ENCODE data around the gene PRDM16. TPM values are rescaled to one million over a fixed set of nuclear protein-coding genes. Genes with fewer than 3 reads are reported as not detected.

The PRDM16 gene
- total and polyA plus RNA-seq, 2 of the 13 experiments (the other 11 are each of a cell fraction or from before 2014, with no cell fraction given), result 0.15 to 0.81 TPM

GRCh38 chr1:3115275-3116149 is 46.5 kb downstream of the PRDM16 start (continued):
- TF ChIP-seq NR1H2 (CRISPR knock-in tag; IDR thresholded peaks at IDR 0.05; ENCODE audit: borderline replicate concordance, low read depth) (no peak), ZNF331 (CRISPR knock-in tag; IDR thresholded peaks at IDR 0.05) (no peak), ZSCAN29 (CRISPR knock-in tag; conservative IDR thresholded peaks at IDR 0.05) (no peak), SNAPC2 (CRISPR knock-in tag; IDR thresholded peaks at IDR 0.05) (no peak), GRHL1 (CRISPR knock-in tag; conservative IDR thresholded peaks at IDR 0.05) (no peak), CREM (IDR thresholded peaks at IDR 0.05) (peak; percentile 43; the same call in 1 of the 2 replicates), CREM (CRISPR knock-in tag; IDR thresholded peaks at IDR 0.05) (no peak), GATAD2A (CRISPR knock-in tag; IDR thresholded peaks at IDR 0.05) (peak; percentile 88), SOX6 (IDR thresholded peaks at IDR 0.05) (no peak), SOX6 (CRISPR knock-in tag; IDR thresholded peaks at IDR 0.05) (peak; percentile 80), RAD21 (CRISPR knock-in tag; IDR thresholded peaks at IDR 0.05) (no peak), XBP1 (CRISPR knock-in tag; IDR thresholded peaks at IDR 0.05) (no peak), ZNF121 (CRISPR knock-in tag; IDR thresholded peaks at IDR 0.05) (peak; percentile 30; the same call in 1 of the 2 replicates), TARDBP (CRISPR knock-in tag; IDR thresholded peaks at IDR 0.05) (peak; percentile 43; the same call in 1 of the 2 replicates), ZNF232 (CRISPR knock-in tag; IDR thresholded peaks at IDR 0.05; ENCODE audit: borderline replicate concordance) (no peak), FOSL1 (CRISPR knock-in tag; IDR thresholded peaks at IDR 0.05; ENCODE audit: borderline replicate concordance) (peak; percentile 25; the same call in 1 of the 2 replicates), ZNF879 (CRISPR knock-in tag; IDR thresholded peaks at IDR 0.05) (no peak), ZNF619 (CRISPR knock-in tag; IDR thresholded peaks at IDR 0.05) (no peak), SMARCE1 (IDR thresholded peaks at IDR 0.05; ENCODE audit: borderline replicate concordance) (no peak), ETV5 (CRISPR knock-in tag; IDR thresholded peaks at IDR 0.05; ENCODE audit: borderline replicate concordance) (peak; percentile 25; the same call in 1 of the 2 replicates), ZNF780A (CRISPR knock-in tag; IDR thresholded peaks at IDR 0.05) (no peak), ATRX (CRISPR knock-in tag; IDR thresholded peaks at IDR 0.05; ENCODE audit: borderline replicate concordance) (no peak), LCORL (IDR thresholded peaks at IDR 0.05) (no peak), LCORL (CRISPR knock-in tag; IDR thresholded peaks at IDR 0.05) (peak; percentile 88; the same call in 1 of the 2 replicates), NFE2 (CRISPR knock-in tag; IDR thresholded peaks at IDR 0.05) (no peak), NCOA2 (CRISPR knock-in tag; IDR thresholded peaks at IDR 0.05) (peak; percentile 60; the same call in 1 of the 2 replicates)
- TF ChIP-seq, protein P1, sequence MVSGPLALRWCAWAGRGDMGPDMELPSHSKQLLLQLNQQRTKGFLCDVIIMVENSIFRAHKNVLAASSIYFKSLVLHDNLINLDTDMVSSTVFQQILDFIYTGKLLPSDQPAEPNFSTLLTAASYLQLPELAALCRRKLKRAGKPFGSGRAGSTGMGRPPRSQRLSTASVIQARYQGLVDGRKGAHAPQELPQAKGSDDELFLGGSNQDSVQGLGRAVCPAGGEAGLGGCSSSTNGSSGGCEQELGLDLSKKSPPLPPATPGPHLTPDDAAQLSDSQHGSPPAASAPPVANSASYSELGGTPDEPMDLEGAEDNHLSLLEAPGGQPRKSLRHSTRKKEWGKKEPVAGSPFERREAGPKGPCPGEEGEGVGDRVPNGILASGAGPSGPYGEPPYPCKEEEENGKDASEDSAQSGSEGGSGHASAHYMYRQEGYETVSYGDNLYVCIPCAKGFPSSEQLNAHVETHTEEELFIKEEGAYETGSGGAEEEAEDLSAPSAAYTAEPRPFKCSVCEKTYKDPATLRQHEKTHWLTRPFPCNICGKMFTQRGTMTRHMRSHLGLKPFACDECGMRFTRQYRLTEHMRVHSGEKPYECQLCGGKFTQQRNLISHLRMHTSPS (CRISPR knock-in tag; IDR thresholded peaks at IDR 0.05; ENCODE audit: low read depth), result peak; percentile 77; the same call in 1 of the 2 replicates
- TF ChIP-seq, protein P2, sequence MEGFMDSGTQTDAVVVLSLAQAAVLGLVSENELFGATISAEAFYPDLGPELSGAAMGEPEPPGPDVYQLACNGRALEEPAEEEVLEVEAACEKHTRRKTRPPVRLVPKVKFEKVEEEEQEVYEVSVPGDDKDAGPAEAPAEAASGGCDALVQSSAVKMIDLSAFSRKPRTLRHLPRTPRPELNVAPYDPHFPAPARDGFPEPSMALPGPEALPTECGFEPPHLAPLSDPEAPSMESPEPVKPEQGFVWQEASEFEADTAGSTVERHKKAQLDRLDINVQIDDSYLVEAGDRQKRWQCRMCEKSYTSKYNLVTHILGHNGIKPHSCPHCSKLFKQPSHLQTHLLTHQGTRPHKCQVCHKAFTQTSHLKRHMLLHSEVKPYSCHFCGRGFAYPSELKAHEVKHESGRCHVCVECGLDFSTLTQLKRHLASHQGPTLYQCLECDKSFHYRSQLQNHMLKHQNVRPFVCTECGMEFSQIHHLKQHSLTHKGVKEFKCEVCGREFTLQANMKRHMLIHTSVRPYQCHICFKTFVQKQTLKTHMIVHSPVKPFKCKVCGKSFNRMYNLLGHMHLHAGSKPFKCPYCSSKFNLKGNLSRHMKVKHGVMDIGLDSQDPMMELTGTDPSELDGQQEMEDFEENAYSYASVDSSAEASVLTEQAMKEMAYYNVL (CRISPR knock-in tag; IDR thresholded peaks at IDR 0.05; ENCODE audit: borderline replicate concordance), result peak; percentile 55; the same call in 1 of the 2 replicates
